ENCODE data around the gene CXCR5.

CXCR5 gene

DNA sequence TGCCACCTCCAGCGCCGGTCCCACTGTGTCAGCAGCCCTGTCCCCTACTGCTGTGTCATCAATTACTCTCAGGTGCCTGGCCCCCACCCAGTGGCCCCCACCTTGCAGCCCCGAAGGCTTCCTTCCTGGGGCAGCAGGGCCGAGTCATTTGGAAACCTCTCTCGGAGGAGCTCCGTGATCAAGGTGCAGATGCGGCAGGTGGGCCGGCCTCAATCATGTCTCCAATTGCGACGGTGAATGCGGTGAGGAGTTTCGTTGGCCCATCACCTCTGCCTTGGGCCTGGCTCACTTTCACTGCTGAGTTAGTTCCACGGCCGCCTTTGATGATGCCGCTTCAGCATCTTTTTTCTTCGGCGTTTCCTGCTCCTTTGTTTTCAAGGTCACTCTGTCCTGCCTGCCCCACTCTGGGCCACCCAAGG lies 11.3 kb upstream of the CXCR5 start:
- TF ChIP-seq TCF12 (IDR thresholded peaks at IDR 0.05; ENCODE audit: low read depth) (no peak), NFIC (IDR thresholded peaks at IDR 0.05) (no peak), CEBPB (IDR thresholded peaks at IDR 0.05) (no peak), YY1 (IDR thresholded peaks at IDR 0.05; ENCODE audit: low read depth) (no peak), EGR1 (IDR thresholded peaks at IDR 0.05) (no peak), EP300 (IDR thresholded peaks at IDR 0.05; ENCODE audit: borderline replicate concordance) (no peak), FOXM1 (IDR thresholded peaks at IDR 0.05; ENCODE audit: borderline replicate concordance, low read depth) (no peak), TAF1 (IDR thresholded peaks at IDR 0.05; ENCODE audit: low read depth) (no peak), CREB1 (IDR thresholded peaks at IDR 0.05; ENCODE audit: low read depth) (no peak)
- TF ChIP-seq, protein P1, sequence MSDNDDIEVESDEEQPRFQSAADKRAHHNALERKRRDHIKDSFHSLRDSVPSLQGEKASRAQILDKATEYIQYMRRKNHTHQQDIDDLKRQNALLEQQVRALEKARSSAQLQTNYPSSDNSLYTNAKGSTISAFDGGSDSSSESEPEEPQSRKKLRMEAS (IDR thresholded peaks at IDR 0.05), result no peak
- TF ChIP-seq, protein P2, sequence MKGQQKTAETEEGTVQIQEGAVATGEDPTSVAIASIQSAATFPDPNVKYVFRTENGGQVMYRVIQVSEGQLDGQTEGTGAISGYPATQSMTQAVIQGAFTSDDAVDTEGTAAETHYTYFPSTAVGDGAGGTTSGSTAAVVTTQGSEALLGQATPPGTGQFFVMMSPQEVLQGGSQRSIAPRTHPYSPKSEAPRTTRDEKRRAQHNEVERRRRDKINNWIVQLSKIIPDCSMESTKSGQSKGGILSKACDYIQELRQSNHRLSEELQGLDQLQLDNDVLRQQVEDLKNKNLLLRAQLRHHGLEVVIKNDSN (IDR thresholded peaks at IDR 0.05), result no peak

DNA sequence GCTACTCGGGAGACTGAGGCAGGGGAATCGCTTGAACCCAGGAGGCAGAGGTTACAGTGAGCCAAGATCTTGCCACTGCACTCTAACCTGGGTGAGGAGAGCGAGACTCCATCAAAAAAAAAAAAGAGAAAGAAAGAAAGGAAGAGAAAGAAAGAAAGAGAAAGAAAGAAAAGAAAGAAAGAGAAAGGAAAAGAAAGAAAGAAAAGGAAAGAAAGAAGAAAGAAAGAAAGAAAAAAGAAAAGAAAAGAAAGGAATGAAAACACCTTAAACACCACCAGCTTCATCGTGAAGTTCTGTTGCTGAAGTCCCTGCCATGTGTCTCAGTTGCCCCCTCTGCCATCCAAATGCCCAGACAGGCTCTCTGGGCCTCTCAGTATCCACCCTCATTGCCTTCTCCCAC lies 9.9 kb upstream of the CXCR5 start:
- TF ChIP-seq EP300 (IDR thresholded peaks at IDR 0.05; ENCODE audit: borderline replicate concordance), result no peak

DNA sequence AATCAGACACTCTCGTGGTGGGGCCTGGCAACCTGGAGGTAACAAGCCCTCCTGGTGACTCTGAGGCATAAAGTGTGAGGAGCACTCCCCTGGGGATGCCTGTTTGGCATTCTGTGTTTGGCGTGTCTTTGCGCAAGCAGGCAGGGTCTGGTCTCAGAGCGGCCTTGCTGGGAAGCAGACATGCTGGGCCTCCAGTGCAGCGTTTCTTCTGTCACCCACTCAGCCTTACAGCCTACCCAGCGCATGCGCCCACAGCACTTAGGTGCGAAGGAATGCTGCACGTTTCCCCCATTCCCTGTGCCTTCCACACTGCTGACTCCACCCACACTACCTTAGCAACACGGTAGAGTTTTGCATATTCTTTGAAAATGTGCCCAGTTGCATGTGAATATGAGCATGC lies 7.4 kb upstream of the CXCR5 start:
- TF ChIP-seq TCF12 (IDR thresholded peaks at IDR 0.05; ENCODE audit: low read depth) (no peak), EP300 (IDR thresholded peaks at IDR 0.05; ENCODE audit: borderline replicate concordance) (no peak), YY1 (IDR thresholded peaks at IDR 0.05; ENCODE audit: low read depth) (no peak), TAF1 (IDR thresholded peaks at IDR 0.05; ENCODE audit: low read depth) (no peak), TEAD4 (IDR thresholded peaks at IDR 0.05) (no peak), RAD21 (IDR thresholded peaks at IDR 0.05; ENCODE audit: low read depth) (no peak), EGR1 (IDR thresholded peaks at IDR 0.05) (no peak), FOXM1 (IDR thresholded peaks at IDR 0.05; ENCODE audit: borderline replicate concordance, low read depth) (no peak), CREB1 (IDR thresholded peaks at IDR 0.05; ENCODE audit: low read depth) (no peak), CEBPB (IDR thresholded peaks at IDR 0.05) (no peak), NFIC (IDR thresholded peaks at IDR 0.05) (no peak)
- TF ChIP-seq, protein P1 (IDR thresholded peaks at IDR 0.05), result no peak
- TF ChIP-seq, protein P2 (IDR thresholded peaks at IDR 0.05), result no peak
- TF ChIP-seq, protein P3, sequence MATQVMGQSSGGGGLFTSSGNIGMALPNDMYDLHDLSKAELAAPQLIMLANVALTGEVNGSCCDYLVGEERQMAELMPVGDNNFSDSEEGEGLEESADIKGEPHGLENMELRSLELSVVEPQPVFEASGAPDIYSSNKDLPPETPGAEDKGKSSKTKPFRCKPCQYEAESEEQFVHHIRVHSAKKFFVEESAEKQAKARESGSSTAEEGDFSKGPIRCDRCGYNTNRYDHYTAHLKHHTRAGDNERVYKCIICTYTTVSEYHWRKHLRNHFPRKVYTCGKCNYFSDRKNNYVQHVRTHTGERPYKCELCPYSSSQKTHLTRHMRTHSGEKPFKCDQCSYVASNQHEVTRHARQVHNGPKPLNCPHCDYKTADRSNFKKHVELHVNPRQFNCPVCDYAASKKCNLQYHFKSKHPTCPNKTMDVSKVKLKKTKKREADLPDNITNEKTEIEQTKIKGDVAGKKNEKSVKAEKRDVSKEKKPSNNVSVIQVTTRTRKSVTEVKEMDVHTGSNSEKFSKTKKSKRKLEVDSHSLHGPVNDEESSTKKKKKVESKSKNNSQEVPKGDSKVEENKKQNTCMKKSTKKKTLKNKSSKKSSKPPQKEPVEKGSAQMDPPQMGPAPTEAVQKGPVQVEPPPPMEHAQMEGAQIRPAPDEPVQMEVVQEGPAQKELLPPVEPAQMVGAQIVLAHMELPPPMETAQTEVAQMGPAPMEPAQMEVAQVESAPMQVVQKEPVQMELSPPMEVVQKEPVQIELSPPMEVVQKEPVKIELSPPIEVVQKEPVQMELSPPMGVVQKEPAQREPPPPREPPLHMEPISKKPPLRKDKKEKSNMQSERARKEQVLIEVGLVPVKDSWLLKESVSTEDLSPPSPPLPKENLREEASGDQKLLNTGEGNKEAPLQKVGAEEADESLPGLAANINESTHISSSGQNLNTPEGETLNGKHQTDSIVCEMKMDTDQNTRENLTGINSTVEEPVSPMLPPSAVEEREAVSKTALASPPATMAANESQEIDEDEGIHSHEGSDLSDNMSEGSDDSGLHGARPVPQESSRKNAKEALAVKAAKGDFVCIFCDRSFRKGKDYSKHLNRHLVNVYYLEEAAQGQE (IDR thresholded peaks at IDR 0.05; ENCODE audit: low read depth), result no peak

DNA sequence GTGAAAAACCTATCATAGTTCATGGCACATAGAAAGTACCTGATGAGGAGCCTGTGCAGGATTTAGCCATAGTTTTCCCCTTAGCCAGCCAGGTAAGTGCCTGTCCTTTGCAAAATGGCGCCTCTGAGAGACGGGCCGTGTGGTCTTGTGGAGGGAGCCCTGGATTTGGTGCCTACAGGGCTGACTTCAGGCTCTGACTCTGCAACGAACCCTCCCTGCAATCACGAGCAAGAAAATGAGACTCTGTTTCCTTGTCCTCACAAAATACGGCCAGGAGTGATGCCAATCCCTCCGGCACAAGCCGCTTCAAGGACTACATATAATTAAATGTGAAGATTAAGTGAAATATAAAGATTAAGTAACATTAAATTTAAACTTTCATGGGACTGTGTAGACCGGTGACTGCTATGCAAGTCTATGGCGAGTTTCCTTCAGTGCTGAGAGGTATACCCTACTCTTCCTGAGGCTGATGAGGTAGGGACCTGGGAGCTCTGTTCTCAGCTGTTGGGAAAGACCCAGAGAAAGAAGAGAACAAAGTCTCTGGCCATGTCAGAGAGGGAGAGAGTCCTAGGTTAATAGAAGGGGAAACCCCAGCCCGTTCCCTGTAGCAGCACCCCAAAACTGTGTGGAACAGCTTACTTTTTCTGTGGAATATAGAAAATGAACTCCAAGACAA lies 6.1 kb upstream of the CXCR5 start:
- TF ChIP-seq EP300 (IDR thresholded peaks at IDR 0.05; ENCODE audit: borderline replicate concordance), result no peak
- TF ChIP-seq, protein P3 (IDR thresholded peaks at IDR 0.05; ENCODE audit: low read depth), result no peak
- TF ChIP-seq, protein P1 (IDR thresholded peaks at IDR 0.05), result no peak
- TF ChIP-seq FOXM1 (IDR thresholded peaks at IDR 0.05; ENCODE audit: borderline replicate concordance, low read depth), result no peak
- no peak for TF ChIP-seq EGR1 (IDR thresholded peaks at IDR 0.05)
- TF ChIP-seq TEAD4 (IDR thresholded peaks at IDR 0.05), result no peak
- no peak for TF ChIP-seq CEBPB (IDR thresholded peaks at IDR 0.05)
- no peak for TF ChIP-seq TAF1 (IDR thresholded peaks at IDR 0.05; ENCODE audit: low read depth)

DNA sequence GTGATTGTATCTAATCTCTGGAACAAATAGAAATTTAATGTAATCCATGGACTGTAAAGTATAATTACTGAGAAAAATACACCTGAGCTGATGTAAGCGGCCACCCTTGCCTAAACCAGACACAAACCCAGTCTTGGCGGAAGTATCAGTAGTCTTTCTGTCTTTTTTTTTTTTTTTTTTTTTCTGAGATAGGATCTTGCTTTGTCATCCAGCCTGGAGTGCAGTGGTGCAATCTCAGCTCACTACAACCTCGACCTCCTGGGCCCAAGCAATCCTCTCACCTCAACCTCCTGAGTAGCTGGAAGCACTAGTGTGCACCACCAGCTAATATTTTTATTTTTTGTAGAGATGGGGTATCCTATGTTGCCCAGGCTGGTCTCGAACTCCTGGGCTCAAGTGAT lies 5.5 kb upstream of the CXCR5 start:
- no peak for TF ChIP-seq FOXM1 (IDR thresholded peaks at IDR 0.05; ENCODE audit: borderline replicate concordance, low read depth)
- TF ChIP-seq TAF1 (IDR thresholded peaks at IDR 0.05; ENCODE audit: low read depth), result no peak
- TF ChIP-seq, protein P3 (IDR thresholded peaks at IDR 0.05; ENCODE audit: low read depth), result no peak
- TF ChIP-seq EP300 (IDR thresholded peaks at IDR 0.05; ENCODE audit: borderline replicate concordance), result no peak
- no peak for TF ChIP-seq TCF12 (IDR thresholded peaks at IDR 0.05; ENCODE audit: low read depth)
- TF ChIP-seq, protein P2 (IDR thresholded peaks at IDR 0.05), result no peak
- TF ChIP-seq, protein P1 (IDR thresholded peaks at IDR 0.05), result no peak
- TF ChIP-seq ZBTB7A (IDR thresholded peaks at IDR 0.05; ENCODE audit: low read depth), result no peak
- no peak for TF ChIP-seq NFIC (IDR thresholded peaks at IDR 0.05)
- TF ChIP-seq TEAD4 (IDR thresholded peaks at IDR 0.05), result no peak
- TF ChIP-seq EGR1 (IDR thresholded peaks at IDR 0.05), result no peak
- TF ChIP-seq CEBPB (IDR thresholded peaks at IDR 0.05), result no peak
- TF ChIP-seq YY1 (IDR thresholded peaks at IDR 0.05; ENCODE audit: low read depth), result no peak

Measured in Ishikawa (cell line).